DND-41 (cell line): Measurements from ENCODE around the gene WRAP73.

Experiments
- CTCF ChIP-seq: IDR thresholded peaks from 2 replicates; pipeline ENCODE4 v1.5.1; 2012; ENCODE audit warnings: borderline replicate concordance, low read length, moderate library complexity, mild to moderate bottlenecking; ENCODE audit not compliant: poor library complexity, severe bottlenecking; ENCODE audit errors: extremely low read depth
- EZH2 ChIP-seq: IDR thresholded peaks from 3 replicates; pipeline ENCODE4 v1.6.1; 2012; ENCODE audit warnings: borderline replicate concordance, low read depth, mild to moderate bottlenecking, moderate library complexity, low read length, inconsistent platforms; ENCODE audit not compliant: severe bottlenecking

- TF ChIP-seq CTCF, result no peak
- TF ChIP-seq EZH2, result no peak
Measured at GRCh38 chr1:3638676-3639075, 11.2 kb downstream of the WRAP73 start.
